GM21723 (cell line): Measurements from ENCODE around the gene FURIN.
"Not testable (repeated sequence)": the region's sequence is repeated elsewhere in the genome, so short reads cannot be mapped to it uniquely, and the experiment has no call there.

Experiments used
- ATAC-seq: cut with Tn5 transposase; IDR thresholded peaks from one replicate; pipeline ENCODE4 v1.9.1; 2021; ENCODE audit warnings: mild to moderate bottlenecking, moderate library complexity; ENCODE audit not compliant: unreplicated experiment

FURIN gene

DNA sequence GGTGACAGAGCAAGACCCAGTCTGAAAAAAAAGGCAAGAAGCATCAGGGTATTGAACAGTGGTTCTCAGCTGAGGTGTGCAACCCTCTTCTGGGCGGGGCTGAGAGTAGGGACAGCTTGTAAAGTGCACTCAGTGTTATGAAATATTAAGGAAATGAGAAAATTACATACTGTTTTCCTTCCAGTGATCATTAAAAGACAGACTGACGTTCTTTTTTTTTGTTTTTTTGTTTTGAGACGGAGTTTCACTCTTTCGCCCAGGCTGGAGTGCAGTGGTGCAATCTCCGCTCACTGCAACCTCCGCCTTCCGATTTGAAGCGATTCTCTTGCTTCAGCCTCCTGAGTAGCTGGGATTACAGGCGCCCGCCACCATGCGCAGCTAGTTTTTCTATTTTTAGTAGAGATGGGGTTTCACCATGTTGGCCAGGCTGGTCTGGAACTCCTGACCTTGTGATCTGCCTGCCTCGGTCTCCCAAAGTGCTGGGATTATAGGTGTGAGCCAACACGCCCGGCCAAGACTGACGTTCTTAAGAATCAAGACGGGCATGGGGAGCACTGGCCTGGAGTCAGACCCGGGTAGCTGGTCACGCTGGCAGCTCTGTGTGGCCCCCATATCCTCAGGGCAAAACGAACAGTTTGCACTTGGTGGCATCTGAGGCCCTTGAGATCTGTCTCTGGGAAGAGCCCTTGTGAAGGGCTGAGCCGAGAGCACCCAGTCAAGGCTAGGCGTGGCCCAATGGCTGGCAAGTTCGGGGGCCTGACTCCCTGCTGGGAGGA is 46.1 kb downstream of the FURIN start:
- ATAC-seq = no peak

DNA sequence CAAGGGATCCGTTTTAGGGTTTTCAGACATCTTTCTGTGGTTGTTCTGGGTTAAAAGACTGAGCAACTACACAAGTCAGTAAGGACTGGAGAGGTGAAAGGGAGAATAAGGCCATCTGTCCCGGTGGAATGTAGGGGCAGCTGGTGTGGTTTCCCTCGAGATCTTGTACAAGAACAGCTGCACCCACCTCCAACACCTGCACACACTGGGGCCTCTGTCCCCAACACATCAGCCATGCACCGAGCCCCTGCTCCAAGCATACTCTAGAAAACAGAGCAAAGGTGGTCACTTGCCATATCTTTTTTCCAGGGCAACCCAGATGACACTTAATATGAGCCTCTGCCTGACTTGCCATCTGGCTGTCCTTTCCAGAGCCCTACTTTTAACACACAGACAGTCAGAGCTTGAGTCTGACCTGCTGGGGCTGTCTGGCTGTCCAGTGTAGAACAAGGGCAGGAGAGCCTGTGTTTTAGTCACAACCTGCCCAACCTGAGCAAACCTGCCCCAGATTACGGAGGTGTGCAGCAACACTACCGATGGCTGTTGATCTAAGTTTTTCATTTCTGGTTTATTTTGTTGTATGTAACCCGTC is 46.9 kb downstream of the FURIN start:
- no peak for ATAC-seq

DNA sequence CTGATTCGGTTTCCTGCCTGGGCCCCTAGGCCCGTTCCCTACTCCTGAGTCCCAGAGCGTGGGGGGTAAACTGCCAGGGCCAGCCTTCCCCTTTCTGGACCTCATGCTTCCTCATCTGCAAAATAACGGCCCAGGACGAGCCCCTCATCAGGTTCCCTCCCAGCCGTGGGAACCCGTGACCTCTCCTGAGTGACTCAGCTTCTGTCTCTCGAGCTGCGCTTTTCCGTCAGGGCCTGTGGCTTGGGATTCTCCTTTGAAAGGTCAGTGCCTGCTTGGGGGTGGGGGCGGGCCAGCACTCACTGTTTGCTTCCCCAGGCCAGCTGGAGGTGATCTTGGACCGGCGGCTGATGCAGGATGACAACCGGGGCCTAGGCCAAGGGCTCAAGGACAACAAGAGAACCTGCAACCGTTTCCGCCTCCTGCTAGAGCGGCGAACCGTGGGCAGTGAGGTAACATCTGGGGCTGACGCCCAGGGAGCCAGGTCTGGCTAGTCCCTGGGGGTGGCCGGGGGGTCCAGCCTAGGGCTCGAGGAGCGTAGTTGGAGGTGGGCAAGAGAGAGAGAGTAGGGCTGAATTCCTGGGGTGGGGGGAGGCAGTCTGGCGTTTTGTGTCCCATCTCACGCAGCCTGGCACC is 47.5 kb downstream of the FURIN start:
- ATAC-seq = no peak

DNA sequence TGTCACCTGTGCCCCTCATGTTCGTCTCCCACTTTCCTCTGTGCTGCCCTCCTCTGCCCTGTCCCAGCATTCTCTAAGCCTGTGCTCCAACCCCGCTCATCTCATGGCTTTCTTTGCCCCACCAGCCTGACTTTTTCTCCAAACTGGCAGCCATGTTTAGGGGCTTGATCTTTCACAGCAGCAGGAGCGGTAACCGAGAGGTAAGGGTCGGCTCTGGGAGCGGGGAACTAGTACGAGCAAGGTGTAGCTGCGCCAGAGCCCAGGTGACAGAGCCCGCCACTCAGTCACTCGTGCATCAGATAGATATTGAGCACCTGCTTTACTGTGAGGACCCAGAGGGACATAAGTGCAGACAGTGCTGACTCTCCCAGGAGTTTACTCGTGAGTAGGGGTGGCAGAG is 48.1 kb downstream of the FURIN start:
- no peak for ATAC-seq

DNA sequence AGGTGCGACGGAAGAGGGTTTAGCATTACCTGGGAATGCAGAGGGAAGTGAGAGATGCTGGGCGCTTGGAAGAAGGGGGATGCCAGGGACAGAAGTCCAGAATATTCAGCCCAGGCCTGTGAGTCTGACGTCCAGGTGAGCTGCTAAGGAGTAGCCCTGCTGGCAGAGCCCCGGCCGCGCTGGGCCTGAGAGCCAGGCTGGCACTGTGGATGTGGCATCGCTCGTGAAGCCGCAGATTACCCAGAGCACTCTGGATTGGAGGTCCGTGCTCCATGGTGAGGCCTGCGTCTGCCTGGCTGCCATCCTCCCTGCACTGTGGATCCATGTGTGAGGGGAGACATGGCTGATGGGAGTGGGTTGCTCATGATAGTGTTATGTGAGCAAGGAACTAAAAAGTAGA is 49.2 kb downstream of the FURIN start:
- ATAC-seq = no peak

DNA sequence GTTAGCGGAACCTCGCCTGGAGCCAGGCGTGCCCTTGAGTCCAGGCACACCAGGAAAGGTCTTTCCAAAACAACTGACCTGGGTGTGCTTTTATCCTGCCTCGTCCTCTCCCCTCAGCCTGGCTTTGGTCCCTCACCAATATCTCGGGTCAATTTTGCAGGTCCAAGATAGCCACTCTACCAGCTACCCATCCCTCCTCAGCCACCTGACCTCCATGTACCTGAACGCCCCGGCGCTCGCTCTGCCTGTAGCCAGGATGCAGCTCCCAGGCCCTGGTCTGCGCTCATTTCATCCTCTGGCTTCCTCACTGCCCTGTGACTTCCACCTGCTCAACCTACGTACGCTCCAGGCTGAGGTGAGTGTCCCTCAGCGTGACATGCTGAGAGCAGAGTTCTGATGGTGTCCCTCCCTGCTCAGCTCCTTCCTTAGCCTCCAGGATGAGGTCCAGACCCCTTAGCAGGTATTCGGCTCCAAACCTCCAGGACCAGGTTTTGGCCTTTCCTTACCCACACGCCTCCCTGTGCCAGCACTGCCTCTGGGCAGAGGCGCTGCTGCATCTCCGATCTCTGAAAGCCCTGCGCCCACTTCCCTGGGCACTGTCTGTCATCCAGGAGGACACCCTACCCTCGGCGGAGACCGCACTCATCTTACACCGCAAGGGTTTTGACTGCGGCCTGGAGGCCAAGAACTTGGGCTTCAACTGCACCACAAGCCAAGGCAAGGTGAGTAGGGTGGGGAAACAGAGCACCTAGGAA is 49.8 kb downstream of the FURIN start:
- ATAC-seq = no peak

DNA sequence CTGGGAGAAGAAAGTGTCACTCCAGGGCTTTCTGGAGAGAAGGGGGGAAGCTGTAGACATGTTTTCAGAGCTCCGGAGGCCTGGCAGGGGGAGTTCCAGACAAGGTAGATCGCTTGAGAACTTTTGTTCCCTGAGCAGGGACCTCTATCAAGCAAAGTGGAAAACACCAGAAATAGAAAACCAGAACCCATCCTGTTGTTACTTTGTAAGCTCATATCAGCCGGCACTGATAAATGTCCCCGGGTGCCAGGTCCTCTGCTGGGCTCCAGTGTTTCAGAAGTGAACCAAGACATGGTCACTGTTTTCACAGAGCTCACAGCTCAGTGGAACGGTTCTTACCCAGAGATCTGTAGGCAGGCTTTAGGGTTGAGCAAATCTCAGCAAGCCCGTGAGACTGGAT is 50.4 kb downstream of the FURIN start:
- no peak for ATAC-seq

DNA sequence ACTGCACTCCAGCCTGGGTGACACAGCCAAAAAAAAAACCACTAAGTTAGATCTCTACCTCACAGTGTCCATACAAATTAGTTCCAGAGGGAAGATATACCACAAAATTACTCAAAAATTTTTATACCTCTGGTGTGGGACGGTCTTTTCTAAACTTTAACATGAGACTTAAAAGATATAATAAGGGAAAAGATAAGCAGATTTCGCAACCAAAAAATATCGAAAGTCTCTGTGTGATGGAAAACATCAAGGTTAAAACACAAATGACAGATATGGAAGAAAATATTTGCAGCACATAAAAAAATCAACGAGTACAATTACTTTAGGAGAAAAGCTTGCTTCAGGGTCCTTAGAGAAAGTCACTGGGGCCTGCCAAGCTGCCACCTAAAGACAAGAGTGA is 53.5 kb downstream of the FURIN start:
- ATAC-seq = no peak

DNA sequence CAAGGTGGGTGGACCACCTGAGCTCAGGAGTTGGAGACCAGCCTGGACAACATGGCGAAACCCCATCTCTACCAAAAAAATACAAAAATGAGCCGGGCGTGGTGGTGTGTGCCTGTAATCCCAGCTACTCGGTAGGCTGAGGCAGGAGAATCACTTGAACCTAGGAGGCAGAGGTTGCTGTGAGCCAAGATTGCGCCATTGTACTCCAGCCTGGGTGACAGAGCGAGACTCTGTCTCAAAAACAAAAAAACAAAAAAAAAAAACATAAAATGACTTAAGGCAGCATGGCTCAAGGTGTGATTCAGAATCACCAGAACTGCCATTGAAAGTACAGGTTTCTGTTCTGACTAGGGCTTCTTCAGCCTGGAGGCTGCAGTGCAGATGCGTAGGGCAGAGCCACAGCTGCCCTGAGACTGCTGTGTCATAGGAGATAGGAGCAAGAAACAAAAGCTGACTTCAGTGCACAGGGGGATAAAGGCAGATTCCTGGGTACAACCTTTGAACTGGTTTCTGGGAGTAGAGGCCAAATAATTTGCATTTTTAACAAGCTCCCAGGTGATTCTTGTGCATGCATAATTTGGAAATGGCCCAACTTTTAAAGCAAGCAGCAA is 54.4 kb downstream of the FURIN start:
- peak; percentile 68 for ATAC-seq

DNA sequence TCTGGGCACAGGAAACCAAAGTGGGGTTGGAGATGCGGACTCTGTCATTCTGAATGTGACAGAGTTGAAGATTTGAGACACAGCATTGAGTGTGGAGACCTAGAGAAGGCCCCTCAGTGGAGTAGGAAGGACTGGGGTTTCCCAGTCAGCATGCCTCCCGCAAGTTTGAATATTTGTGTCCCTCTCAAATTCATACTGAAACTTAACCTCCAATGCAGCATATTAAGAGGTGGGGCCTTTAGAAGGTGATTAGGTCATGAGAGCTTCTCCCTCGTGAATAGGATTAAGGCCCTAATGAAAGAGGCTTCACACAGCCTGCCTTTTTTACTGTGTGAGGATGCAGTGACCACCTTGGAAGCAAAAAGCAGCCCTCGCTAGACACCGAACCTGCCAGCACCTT is 56.0 kb downstream of the FURIN start:
- peak; percentile 71 for ATAC-seq

DNA sequence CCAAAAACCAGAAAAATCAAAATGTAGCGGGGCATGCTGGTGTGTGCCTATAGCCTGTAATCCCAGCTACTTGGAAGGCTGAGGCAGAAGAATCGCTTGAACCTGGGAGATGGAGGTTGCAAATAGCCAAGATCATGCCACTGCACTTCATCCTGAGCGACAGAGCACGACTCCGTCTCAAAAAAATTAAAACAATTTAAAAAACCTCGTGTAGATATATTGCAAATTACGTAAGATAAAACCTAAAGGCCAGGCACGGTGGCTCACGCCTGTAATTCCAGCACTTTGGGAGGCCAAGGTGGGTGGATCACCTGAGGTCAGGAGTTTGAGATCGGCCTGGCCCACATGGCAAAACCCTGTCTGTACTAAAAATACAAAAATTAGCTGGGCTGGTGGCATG is 58.4 kb downstream of the FURIN start:
- not testable (repeated sequence) for ATAC-seq

DNA sequence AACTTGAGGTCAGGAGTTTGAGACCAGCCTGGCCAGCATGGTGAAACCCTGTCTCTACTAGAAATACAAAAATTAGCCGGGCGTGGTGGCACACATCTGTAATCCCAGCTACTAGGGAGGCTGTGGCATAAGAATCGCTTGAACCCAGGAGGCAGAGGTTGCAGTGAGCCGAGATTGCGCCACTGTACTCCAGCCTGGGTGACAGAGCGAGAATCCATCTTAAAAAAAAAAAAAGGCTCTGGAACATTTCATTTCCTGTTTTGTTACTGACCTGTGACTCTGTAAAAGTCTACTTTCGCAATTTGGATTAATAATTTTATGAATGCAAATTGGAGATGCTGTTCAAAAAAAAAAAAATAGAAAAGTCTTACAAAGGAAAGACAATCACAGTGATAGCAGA is 59.7 kb downstream of the FURIN start:
- ATAC-seq = not testable (repeated sequence)

DNA sequence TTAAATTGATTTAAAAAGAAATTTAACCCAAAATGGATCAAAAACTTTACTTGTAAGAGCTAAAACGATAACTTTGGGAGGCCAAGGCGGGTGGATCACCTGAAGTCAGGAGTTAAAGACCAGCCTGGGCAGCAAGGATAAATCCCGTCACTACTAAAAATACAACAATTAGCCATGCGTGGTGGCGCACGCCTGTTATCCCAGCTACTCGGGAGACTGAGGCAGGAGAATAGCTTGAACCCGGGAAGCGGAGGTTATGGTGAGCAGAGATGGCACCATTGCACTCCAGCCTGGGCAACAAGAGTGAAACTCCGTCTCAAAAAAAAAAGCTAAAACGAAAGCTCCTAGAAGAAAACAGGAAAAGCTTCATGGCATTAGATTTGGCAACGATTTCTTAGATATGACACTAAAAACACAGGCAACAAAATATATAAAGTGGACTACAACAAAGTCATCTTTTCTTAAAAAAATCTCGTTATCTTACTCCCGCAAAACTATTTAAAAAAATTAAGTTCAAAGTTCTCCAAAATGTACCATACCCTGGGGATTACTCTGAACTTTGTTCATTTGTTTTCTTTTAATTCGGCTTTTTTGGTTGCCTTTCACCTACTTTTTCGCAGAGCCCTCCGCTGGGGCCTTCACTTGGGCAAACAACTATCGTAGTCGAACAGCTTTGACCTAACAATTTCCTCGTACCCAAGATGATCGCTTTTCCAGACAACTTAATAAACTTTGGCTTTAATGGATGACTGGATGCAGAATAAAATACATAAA is 61.0 kb downstream of the FURIN start:
- no peak for ATAC-seq

DNA sequence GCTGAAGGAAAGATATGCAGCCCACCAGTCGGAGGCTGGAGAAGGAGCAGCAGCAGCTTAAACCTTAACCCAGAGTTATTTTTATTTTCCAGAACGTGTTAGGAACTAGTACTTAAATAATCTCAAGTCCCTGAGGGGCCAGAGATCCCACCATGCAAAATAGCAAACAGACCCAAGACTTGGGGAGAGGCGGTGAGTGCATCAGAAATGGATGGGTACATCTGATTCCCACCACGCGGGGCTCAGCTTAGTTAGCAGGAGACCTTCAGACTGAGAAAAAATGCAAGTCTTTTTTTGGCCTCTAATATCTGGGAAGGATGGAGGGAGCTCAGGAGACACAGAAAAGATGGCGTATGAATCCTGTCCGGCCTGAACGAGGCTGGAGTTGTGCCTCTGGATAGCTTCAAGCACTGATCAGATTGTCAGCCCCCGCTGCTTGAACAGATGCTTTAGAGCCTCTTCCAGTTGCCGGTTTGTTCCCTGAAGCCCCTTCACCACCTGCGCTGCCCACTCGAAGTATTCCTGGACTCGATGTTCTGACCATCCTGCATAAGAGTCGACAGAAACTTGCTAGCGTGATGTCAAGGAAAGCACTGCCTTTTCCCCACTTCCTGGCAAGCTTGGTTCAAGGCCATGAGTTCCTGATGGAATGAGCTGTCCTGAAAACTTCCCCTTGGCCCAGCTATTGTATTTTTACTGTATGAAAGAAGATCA is 62.6 kb downstream of the FURIN start:
- no peak for ATAC-seq

DNA sequence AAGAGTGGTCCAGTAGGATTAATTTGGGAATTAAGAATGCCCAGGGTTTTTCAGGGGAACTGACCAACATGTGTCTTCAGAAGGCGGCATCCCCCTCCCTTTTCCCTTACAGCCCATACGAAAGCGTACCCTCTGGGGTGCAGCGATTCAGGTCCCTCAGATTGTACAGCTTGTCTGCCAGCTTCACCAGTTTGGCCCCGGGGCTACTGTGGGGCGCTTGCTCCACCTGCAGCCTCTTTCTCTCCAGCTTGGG is 63.1 kb downstream of the FURIN start:
- no peak for ATAC-seq

DNA sequence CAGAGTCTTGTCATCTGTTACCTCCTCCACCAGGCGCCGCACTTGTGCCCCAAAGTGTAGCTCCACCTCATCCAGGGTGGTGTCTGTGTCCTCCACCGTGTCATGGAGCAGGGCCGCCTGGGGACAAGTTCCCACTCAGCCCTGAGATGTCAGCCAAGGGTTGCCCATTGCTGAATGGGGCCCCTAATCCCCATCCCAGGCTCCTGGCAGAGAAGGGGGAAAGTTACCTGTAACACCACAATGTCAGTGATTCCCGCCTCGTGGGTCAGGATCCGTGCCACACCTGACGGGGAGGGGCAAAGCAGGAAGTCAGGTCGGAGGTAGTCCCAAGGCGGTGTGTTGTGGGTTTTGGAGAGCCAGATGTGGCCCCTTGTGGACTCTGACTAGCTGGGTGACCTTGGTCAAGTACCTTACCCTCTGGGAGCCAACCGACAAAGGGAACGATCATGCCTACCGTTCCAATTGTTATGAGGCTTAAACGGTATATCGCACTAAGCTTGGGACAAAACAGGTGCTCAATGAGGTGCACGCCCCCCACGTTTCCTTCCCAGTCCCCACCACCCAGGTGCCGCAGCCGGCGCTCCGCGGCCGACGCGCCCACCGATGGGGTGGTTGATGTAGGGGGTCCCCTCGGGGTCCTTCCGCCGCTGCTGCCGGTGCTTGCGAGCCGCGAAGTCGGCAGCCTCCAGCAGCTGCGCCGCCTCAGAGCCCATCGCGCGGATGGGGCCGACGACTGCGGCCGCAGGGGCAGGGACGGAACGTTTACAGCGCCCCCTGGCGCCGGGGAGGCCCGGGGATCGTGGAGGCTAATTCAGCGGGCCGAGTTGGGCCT is 63.7 kb downstream of the FURIN start, which contains the start of gene HDDC3:
TSS of gene HDDC3 (minus strand) at position 722 of the 832 bp plus-strand sequence. CDS start at position 713, 9 bp downstream.
- ATAC-seq = peak; percentile 53

DNA sequence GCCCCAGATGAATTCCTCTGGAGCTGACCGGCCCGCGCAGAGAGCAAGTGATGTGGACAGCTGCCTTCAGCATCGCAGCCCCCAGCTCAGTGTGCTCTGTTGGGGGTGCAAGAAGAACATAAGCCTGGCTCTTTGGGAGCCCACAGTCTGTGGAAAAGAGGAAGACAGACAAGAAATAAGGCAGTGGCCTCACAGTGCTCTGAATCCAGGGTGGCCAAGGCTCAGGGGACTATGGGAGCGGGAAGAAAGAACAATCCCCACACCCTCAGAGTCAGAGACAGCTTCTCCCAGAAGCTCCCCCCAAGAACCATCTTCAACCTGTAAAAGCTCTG is 64.2 kb downstream of the FURIN start:
- no peak for ATAC-seq
